IMR-90 (cell line): ENCODE data around the gene SMAD7. TPM values are rescaled to one million over a fixed set of nuclear protein-coding genes. Genes with fewer than 3 reads are reported as not detected.

Source experiments
- ATAC-seq: fragments of 200-7000 bp; cut with Tn5 transposase; 2 replicates; pipeline ENCODE4 v1.9.1; 2020; ENCODE audit warnings: low read depth, mild to moderate bottlenecking, moderate library complexity
- BruUV-seq: library from RNA; stranded (reverse); fragments of 400-500 nt; replicated peaks from 2 replicates; lab custom pipeline; 2021; lab: Mats Ljungman, UMichigan
- CTCF ChIA-PET: fragments of 300-600 bp; formaldehyde crosslinking; extraction: SDS; loops from one replicate; lab custom pipeline; 2021; ENCODE audit warnings: antibody characterized with exemption; lab: Yijun Ruan, JAX
- POLR2A ChIA-PET: fragments of 300-600 bp; sonication (Branson Sonifier 250); formaldehyde crosslinking; loops from one replicate; lab custom pipeline; 2022; ENCODE audit warnings: antibody characterized with exemption; ENCODE audit not compliant: unreplicated experiment; lab: Charles Lee
- DNase-seq: peaks from one replicate; pipeline ENCODE4 v3.0.0; 2013
- H2AFZ ChIP-seq: replicated peaks from 2 replicates; pipeline ENCODE3; 2013; ENCODE audit warnings: low read length, mild to moderate bottlenecking; ENCODE audit not compliant: poor library complexity
- H2AK5ac ChIP-seq: 2 replicates; pipeline ENCODE4 v1.6.1; 2013; ENCODE audit warnings: low read depth, low read length, inconsistent platforms
- H2AK9ac ChIP-seq: replicated peaks from 2 replicates; pipeline ENCODE3; 2013; ENCODE audit warnings: mild to moderate bottlenecking, low read depth, low read length, moderate library complexity; ENCODE audit not compliant: poor library complexity
- H2BK120ac ChIP-seq: 2 replicates; pipeline ENCODE4 v1.6.1; 2013; ENCODE audit warnings: low read depth, low read length, inconsistent platforms
- H2BK15ac ChIP-seq: 3 replicates; pipeline ENCODE4 v1.6.1; 2013; ENCODE audit warnings: low read depth, low read length, inconsistent platforms
- H2BK20ac ChIP-seq: 2 replicates; pipeline ENCODE4 v1.6.1; 2013; ENCODE audit warnings: low read depth, mild to moderate bottlenecking, inconsistent platforms, low read length, moderate library complexity
- H2BK5ac ChIP-seq: 2 replicates; pipeline ENCODE4 v1.6.1; 2013; ENCODE audit warnings: mild to moderate bottlenecking, low read depth, low read length, inconsistent platforms; ENCODE audit not compliant: poor library complexity, severe bottlenecking
- H3K14ac ChIP-seq: replicated peaks from 2 replicates; pipeline ENCODE4 v1.6.1; 2013; ENCODE audit warnings: low read depth, low read length, inconsistent platforms
- H3K18ac ChIP-seq: 2 replicates; pipeline ENCODE4 v1.6.1; 2013; ENCODE audit warnings: low read depth, low read length, control low read depth
- H3K23ac ChIP-seq: 2 replicates; pipeline ENCODE4 v1.6.1; 2013; ENCODE audit warnings: low read depth, low read length, inconsistent platforms
- H3K27ac ChIP-seq: 2 replicates; pipeline ENCODE4 v1.5.1; 2013; ENCODE audit warnings: mild to moderate bottlenecking, control low read depth, low read length; ENCODE audit not compliant: insufficient read depth
- H3K27me3 ChIP-seq: 2 replicates; pipeline ENCODE4 v1.6.1; 2013; ENCODE audit warnings: low read length; ENCODE audit not compliant: control insufficient read depth, insufficient read depth
- H3K36me3 ChIP-seq: 2 replicates; pipeline ENCODE4 v1.6.1; 2013; ENCODE audit warnings: low read length, mixed read lengths; ENCODE audit not compliant: control insufficient read depth, insufficient read depth
- H3K4ac ChIP-seq: 2 replicates; pipeline ENCODE4 v1.6.1; 2013; ENCODE audit warnings: low read depth, low read length, inconsistent platforms
- H3K4me1 ChIP-seq: 2 replicates; pipeline ENCODE4 v1.6.1; 2013; ENCODE audit warnings: low read length, mixed read lengths; ENCODE audit not compliant: control insufficient read depth, insufficient read depth
- H3K4me2 ChIP-seq: 2 replicates; pipeline ENCODE4 v1.6.1; 2013; ENCODE audit warnings: low read depth, mild to moderate bottlenecking, control low read depth, low read length, moderate library complexity
- H3K4me3 ChIP-seq: 2 replicates; pipeline ENCODE4 v1.5.1; 2013; ENCODE audit warnings: low read depth, mild to moderate bottlenecking, control low read depth, low read length, moderate library complexity; ENCODE audit not compliant: insufficient read depth
- H3K56ac ChIP-seq: 2 replicates; pipeline ENCODE4 v1.6.1; 2013; ENCODE audit warnings: low read length, inconsistent platforms; ENCODE audit not compliant: insufficient read depth; ENCODE audit errors: extremely low read depth
- H3K79me1 ChIP-seq, 2 experiments: 2 replicates each; pipeline ENCODE4 v1.6.1; 2013; ENCODE audit warnings: low read length in 2 of 2, inconsistent platforms in 1 of 2, low read depth in 1 of 2
- H3K9ac ChIP-seq: 2 replicates; pipeline ENCODE4 v1.6.1; 2013; ENCODE audit warnings: low read depth, low read length, control low read depth
- H3K9me1 ChIP-seq: 2 replicates; pipeline ENCODE4 v1.6.1; 2013; ENCODE audit warnings: low read length, inconsistent platforms; ENCODE audit not compliant: insufficient read depth
- H3K9me3 ChIP-seq: 2 replicates; pipeline ENCODE4 v1.6.1; 2013; ENCODE audit warnings: low read length; ENCODE audit not compliant: control insufficient read depth, insufficient read depth
- H4K20me1 ChIP-seq: 2 replicates; pipeline ENCODE4 v1.6.1; 2013; ENCODE audit warnings: low read length, inconsistent platforms; ENCODE audit not compliant: insufficient read depth
- H4K5ac ChIP-seq: 2 replicates; pipeline ENCODE4 v1.6.1; 2013; ENCODE audit warnings: mild to moderate bottlenecking, low read depth, low read length, control low read depth
- H4K8ac ChIP-seq, 2 experiments: 2 replicates each; pipeline ENCODE4 v1.6.1; 2013; ENCODE audit warnings: low read depth in 2 of 2, low read length in 2 of 2, control low read depth in 1 of 2, inconsistent platforms in 1 of 2
- H4K91ac ChIP-seq: 2 replicates; pipeline ENCODE4 v1.6.1; 2013; ENCODE audit warnings: low read depth, low read length, inconsistent platforms; ENCODE audit not compliant: insufficient read depth
- BHLHE40 ChIP-seq: fragments of 150-350 bp; IDR thresholded peaks from 2 replicates; pipeline ENCODE4 v1.6.1; 2016; ENCODE audit warnings: mild to moderate bottlenecking, low read depth, low read length
- POLR2A ChIP-seq: IDR thresholded peaks from 2 replicates; pipeline ENCODE4 v1.6.1; 2012; ENCODE audit warnings: mild to moderate bottlenecking, low read depth, low read length
- RAD21 ChIP-seq: IDR thresholded peaks from 2 replicates; pipeline ENCODE4 v1.6.1; 2012; ENCODE audit warnings: low read length, improper control_type of control experiment
- WGBS, 2 experiments: methylation state at CpG; one replicate each; pipeline versions ENCODE4 v1.1.5 to v1.1.7; 2013; ENCODE audit warnings: missing lambda C conversion rate in 2 of 2; ENCODE audit not compliant: insufficient read length in 1 of 2; ENCODE audit errors: extremely low coverage in 2 of 2; 5-methylcytosine and 5-hydroxymethylcytosine counted together
- dilution Hi-C: fragments of 300-500 bp; cut with HindIII; formaldehyde crosslinking; loops from one replicate; pipeline ENCODE4 v1.14.3; 2018; ENCODE audit warnings: low sequenced_read_pairs; ENCODE audit not compliant: unreplicated experiment
- in situ Hi-C: fragments of 300-500 bp; cut with MboI; formaldehyde crosslinking; loops from 3 replicates; pipeline ENCODE4 v1.14.3; 2019; ENCODE audit warnings: low sequenced_read_pairs, inconsistent platforms, mixed read lengths
- intact Hi-C: fragments of 100-400 bp; cut with micrococcal nuclease; formaldehyde crosslinking; loops from 2 replicates; pipeline ENCODE4 v1.10.0; 2022
- polyA plus RNA-seq, 3 experiments: library from polyadenylated mRNA; depleted of rRNA; stranded (reverse); fragments of >200 nt; gene quantifications; 2 replicates each; pipeline ENCODE4 v1.2.3, GENCODE V29; 2012; ENCODE audit warnings: low replicate concordance in 1 of 3
- total RNA-seq: library from RNA; depleted of rRNA; stranded (reverse); fragments of >200 nt; gene quantifications from 2 replicates; pipeline ENCODE4 v1.2.3, GENCODE V29; 2012

The SMAD7 gene
- total and polyA plus RNA-seq, 2 of the 4 experiments (the other 2 are of a cell fraction) = 15.8 to 17.6 TPM

- Histone ChIP-seq H3K4me1 (peaks cover 73% of the 10 kb centered on the region), H4K5ac (peak overlapping the region; percentile 32; the same call in 1 of the 2 replicates), H2BK20ac (peak overlapping the region; percentile 85; the same call in 1 of the 2 replicates), H4K8ac (peak overlapping the region; percentile 26 to 90; a peak in 3 of 4 replicates), H2BK120ac (peak overlapping the region; percentile 83), H4K91ac (peak overlapping the region; percentile 88), H2AFZ (peak overlapping the region; percentile 4), H2AK9ac (peak overlapping the region; percentile 89), H3K4me3 (no peak overlapping the region), H3K4ac (peak overlapping the region; percentile 98), H3K18ac (peak overlapping the region; percentile 72; the same call in 1 of the 2 replicates), H3K9me1 (peaks cover 49% of the 10 kb centered on the region), H4K20me1 (peaks cover 81% of the 10 kb centered on the region), H3K23ac (peak overlapping the region; percentile 70), H3K79me1 (peaks cover 2 to 92% of the 10 kb centered on the region in 2 experiments; a peak in 3 of 4 replicates), H3K27ac (peak overlapping the region; percentile 62), H2AK5ac (peak overlapping the region; percentile 95), H3K9me3 (no peaks in the 10 kb centered on the region), H3K27me3 (no peaks in the 10 kb centered on the region), H2BK15ac (peak overlapping the region; percentile 84; the same call in 1 of the 3 replicates), H3K4me2 (peak overlapping the region; percentile 84), H2BK5ac (peak overlapping the region; percentile 93), H3K14ac (peak overlapping the region; percentile 91), H3K36me3 (peaks cover 4% of the 10 kb centered on the region), H3K56ac (peak overlapping the region; percentile 76; the same call in 1 of the 2 replicates), H3K9ac (peak overlapping the region; percentile 41)
- CTCF ChIA-PET = no interaction called here
- intact Hi-C loops = no loop called here
- in situ Hi-C loops = loop anchor here (25.0 kb wide), 1 partner anchor 391 kb away; the partner anchor contains the start of gene CTIF
- 40% methylated on average over 2 of the region's 9 CpGs; no CpG with 5 or more reads in 1 of the 2 experiments for WGBS, 2 experiments
- ATAC-seq = peak; percentile 13; the same call in 1 of the 2 replicates
- TF ChIP-seq RAD21 (no peak), POLR2A (no peak), BHLHE40 (no peak)
- dilution Hi-C loops = no loop called here
- POLR2A ChIA-PET = no interaction called here
- DNase-seq = peak; percentile 42
- BruUV-seq = no TSS peak
These were observed 22.0 kb downstream of the SMAD7 start for GRCh38 chr18:48928787-48929186.
